Panc1 (cell line): ENCODE results near the gene CFAP77.

ENCODE experiments used
- CTCF ChIP-seq: fragments of 450-650 bp; IDR thresholded peaks from 2 replicates; pipeline ENCODE4 v1.5.1; 2017; ENCODE audit warnings: mild to moderate bottlenecking
- POLR2AphosphoS5 ChIP-seq: IDR thresholded peaks from 2 replicates; pipeline ENCODE4 v1.6.1; 2012; ENCODE audit warnings: mild to moderate bottlenecking, low read depth, low read length, moderate library complexity
- REST ChIP-seq, 2 experiments: IDR thresholded peaks; 2 replicates each; pipeline ENCODE4 v1.6.1; 2011 to 2012; ENCODE audit warnings: low read depth in 2 of 2, control low read depth in 1 of 2, low read length in 1 of 2, mild to moderate bottlenecking in 1 of 2, moderate library complexity in 1 of 2; ENCODE audit not compliant: insufficient read depth in 1 of 2
- TCF7L2 ChIP-seq: IDR thresholded peaks from 2 replicates; pipeline ENCODE4 v1.6.1; 2011; ENCODE audit warnings: mild to moderate bottlenecking, low read depth, low read length, inconsistent platforms

DNA sequence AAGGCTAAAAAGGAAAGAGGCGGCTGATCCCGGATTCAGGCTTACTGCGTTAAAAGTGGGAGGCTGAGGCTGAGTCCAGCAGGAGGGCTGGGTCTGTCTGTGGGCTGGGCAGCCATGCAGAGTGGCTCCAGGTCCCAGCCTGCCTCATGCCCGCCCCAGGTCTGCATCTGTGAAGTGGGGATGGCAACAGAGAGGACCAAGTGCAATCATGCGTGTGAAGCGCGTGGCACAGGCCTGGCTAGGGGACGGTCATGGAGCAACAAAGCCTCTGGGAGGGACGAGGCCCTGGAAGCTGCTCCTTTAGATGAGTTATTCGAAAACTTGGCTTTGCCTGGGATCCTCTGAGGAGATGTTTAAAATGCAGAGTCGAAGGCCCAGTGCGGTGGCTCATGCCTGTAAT lies 142.0 kb downstream of the CFAP77 start:
- TF ChIP-seq CTCF, result no peak
- TF ChIP-seq REST (IDR thresholded peaks at IDR 0.05; ENCODE audit: insufficient read depth in 1 of 2, low read depth in 2 of 2, low read length in 1 of 2), result no peak
- TF ChIP-seq POLR2AphosphoS5, result no peak
- TF ChIP-seq TCF7L2, result no peak
